GM19467 (cell line): ENCODE measurements around the gene TNFRSF17.
"Not testable (repeated sequence)": the region's sequence is repeated elsewhere in the genome, so short reads cannot be mapped to it uniquely, and the experiment has no call there.

ENCODE experiments used
- ATAC-seq: cut with Tn5 transposase; IDR thresholded peaks from one replicate; pipeline ENCODE4 v1.9.1; 2021; ENCODE audit warnings: mild to moderate bottlenecking, moderate library complexity; ENCODE audit not compliant: unreplicated experiment

The TNFRSF17 gene

DNA sequence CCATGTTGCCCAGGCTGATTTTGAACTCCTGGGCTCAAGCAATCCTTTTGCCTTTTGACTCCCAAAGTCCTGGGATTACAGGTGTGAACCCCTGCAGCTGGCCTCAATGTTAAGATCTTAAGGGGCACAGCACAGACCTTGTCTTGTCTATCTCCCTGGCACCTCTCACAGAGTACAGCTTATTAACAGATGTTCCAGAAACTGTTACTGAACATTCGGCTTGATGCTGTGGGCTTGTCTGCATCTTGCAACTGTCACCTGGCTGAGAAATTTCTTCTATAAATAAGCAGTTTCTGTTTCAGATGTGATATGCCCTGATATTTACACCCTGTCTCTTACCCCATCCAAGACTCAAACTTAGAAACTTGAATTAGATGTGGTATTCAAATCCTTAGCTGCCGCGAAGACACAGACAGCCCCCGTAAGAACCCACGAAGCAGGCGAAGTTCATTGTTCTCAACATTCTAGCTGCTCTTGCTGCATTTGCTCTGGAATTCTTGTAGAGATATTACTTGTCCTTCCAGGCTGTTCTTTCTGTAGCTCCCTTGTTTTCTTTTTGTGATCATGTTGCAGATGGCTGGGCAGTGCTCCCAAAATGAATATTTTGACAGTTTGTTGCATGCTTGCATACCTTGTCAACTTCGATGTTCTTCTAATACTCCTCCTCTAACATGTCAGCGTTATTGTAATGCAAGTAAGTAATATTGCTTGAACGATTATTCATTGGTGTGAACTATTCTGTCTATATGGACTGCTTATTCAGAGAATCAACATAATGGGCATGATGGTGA, at the start of gene TNFRSF17:
TNFRSF17 (plus strand) TSS at position 450 of the 791 bp plus-strand sequence; CDS start at position 565, 115 bp downstream.
- ATAC-seq: peak; percentile 74

DNA sequence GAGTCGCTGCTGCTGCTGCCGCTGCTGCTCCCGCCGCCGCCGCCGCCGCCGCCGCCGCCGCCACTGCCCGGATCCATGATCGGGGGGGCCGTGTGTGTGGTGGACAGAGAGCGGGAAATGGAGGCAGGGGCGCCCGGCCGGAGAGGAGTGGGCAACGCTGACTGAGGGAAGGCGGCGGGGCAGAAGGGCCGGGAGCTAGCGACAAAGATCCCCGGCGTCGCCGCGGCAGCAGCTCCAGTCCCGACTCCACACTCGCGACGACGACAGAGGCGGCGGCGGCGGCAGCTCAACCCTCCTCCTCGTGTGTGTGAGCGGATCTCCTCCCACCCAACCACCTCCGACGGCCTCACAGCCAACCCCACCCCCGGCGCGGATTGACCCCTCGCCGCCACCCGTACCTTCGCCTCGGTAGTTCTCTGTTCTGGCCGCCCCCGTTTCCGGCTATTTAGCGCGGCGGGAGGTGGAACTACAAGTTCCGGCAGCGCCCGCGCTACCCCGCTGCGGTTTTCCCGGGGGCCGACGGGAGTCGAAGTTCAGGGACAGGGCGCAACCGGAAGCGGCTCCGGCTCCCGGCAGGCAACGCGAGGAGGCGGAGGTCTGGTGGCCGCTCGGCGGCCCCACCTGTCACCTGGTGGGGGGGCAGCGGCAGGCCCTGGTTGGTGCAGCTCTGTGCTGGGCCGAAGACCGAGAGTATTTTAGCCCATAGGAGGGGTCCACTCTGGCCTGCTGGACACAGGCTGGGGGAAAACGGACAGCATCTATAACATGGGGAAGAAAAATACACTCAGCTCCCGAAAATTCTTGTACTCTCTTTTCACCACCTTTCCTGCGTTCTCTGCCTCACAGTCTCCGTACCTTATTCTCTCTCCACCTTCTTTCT, 49.1 kb upstream of the TNFRSF17 start, which contains the start of gene GSPT1:
GSPT1 (minus strand) TSS at position 313 of the 880 bp plus-strand sequence; CDS start at position 77, 236 bp downstream.
- peak; percentile 80 for ATAC-seq

GRCh38 chr16:11916524-11917285, 48.3 kb upstream of the TNFRSF17 start:
- ATAC-seq: no peak

DNA sequence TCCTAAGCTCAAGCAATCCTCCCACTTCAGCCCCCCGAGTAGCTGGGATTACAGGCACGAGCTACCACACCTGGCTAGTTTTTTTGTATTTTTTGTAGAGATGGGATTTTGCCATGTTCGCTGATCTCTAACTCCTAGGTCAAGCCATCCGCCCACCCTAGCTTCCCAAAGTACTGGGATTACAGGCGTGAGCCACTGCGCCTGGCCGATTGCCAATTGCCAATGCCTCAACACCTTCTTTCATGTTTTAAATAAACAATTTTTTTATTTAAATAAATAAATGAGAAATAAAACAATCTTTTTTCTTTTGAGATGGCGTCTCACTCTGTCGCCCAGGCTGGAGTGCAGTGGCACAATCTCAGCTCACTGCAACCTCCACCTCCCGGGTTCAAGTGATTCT, 41.0 kb upstream of the TNFRSF17 start:
- ATAC-seq: not testable (repeated sequence)

- ATAC-seq: not testable (repeated sequence)
These were observed 37.7 kb upstream of the TNFRSF17 start for GRCh38 chr16:11927350-11927749.

DNA sequence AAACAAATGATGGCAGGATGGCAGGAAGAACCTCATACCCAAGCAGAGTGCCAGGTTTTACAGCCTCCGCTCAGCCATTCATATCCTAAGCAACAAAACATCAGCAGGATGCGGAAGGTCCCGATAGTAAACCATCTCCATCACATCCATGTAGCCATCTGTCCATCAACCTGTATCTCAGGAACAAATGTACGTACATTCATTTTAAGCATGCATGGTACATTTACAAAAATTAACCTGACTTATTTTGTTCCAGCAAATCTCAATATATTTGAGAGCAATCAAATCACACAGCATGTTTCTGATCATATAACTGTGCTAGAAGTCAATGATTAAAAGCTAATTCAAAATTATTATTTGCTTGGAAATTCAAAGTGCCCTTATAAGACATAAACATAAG, 23.1 kb upstream of the TNFRSF17 start, which contains the start of gene NPIPB2:
NPIPB2 (minus strand) TSS at position 101 of the 400 bp plus-strand sequence; CDS start at position 101, 0 bp downstream.
- not testable (repeated sequence) for ATAC-seq

- no peak for ATAC-seq
These were observed 18.6 kb upstream of the TNFRSF17 start for GRCh38 chr16:11946433-11946832.

DNA sequence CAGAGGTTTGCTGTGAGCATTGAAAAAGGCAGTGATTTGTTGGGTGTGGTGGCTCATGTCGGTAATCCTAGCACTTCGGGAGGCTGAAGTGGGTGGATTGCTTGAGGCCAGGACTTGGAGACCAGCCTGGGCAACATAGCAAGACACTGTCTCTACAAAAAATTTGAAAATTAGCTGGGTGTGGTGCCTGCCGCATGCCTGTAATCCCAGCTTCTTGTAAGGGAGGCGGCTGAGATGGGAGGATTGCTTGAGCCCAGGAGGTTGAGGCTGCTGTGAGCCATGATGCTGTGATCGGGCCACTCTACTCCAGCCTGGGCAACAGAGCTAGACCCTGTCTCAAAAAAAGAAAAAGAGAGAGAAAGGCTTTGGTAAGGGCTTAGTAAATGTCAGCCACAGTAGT, 16.2 kb upstream of the TNFRSF17 start:
- no peak for ATAC-seq

GRCh38 chr16:11949527-11949926, 15.5 kb upstream of the TNFRSF17 start:
- no peak for ATAC-seq

GRCh38 chr16:11950388-11950787, 14.6 kb upstream of the TNFRSF17 start:
- ATAC-seq: no peak

- not testable (repeated sequence) for ATAC-seq
These were observed 11.4 kb upstream of the TNFRSF17 start for GRCh38 chr16:11953576-11953975.

- ATAC-seq: no peak
These were observed 9.3 kb upstream of the TNFRSF17 start for GRCh38 chr16:11955713-11956123.

DNA sequence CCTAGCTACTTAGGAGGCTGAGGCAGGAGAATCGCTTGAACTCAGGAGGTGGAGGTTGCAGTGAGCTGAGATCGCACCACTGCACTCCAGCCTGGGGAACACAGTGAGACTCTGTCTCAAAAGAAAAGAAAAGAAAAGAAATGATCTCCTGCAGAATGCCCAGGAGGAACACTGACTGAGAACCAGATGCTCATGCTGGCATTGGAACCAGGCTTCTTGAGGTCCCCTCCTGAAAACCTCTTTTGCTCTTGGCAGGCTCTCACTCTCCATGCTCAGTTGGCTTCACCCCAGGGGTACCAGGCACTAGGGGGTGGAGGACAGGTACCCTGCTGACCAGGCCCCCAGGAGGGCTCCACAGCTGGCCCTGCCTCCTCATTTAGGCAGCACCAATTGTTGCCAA, 8.5 kb upstream of the TNFRSF17 start:
- ATAC-seq: no peak

- no peak for ATAC-seq
These were observed 7.2 kb upstream of the TNFRSF17 start for GRCh38 chr16:11957591-11958395.

GRCh38 chr16:11962457-11962856, 2.6 kb upstream of the TNFRSF17 start:
- not testable (repeated sequence) for ATAC-seq

- not testable (repeated sequence) for ATAC-seq
These were observed 2.0 kb upstream of the TNFRSF17 start for GRCh38 chr16:11962978-11963377.

GRCh38 chr16:11963706-11964105, 1.3 kb upstream of the TNFRSF17 start:
- no peak for ATAC-seq

- no peak for ATAC-seq
These were observed 1.2 kb downstream of the TNFRSF17 start for GRCh38 chr16:11966173-11966572.

GRCh38 chr16:11967195-11967911, 2.3 kb downstream of the TNFRSF17 start:
- no peak for ATAC-seq
